HG03565 (cell line): ENCODE results near the gene CYGB.

Experiments
- ATAC-seq: cut with Tn5 transposase; IDR thresholded peaks from one replicate; pipeline ENCODE4 v1.9.1; 2021; ENCODE audit warnings: mild to moderate bottlenecking, moderate library complexity; ENCODE audit not compliant: unreplicated experiment

Gene CYGB

DNA sequence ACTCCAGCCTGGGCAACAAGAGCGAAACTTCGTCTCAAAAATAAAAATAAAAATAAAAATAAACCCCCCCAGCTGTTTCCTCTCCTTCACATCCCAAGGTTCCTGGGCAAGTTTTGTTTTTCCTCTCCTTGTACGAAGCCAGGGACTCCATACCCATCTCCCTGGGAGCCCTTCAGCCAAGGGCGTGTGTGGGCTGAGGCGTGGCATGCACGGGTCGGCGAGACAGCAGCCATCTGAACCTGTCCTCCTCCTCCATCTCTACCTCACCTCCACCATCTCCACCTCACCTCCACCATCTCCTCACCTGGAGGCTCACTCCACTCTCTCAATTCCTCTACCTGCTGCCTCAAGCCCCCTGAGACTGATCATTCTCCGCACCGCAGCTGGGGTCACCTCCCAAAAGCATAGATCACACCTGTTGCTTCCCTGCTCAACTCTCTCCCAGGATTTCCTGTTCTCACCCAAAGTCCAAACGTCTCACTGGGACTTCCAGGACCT is 53.2 kb downstream of the CYGB start:
- ATAC-seq, result no peak

DNA sequence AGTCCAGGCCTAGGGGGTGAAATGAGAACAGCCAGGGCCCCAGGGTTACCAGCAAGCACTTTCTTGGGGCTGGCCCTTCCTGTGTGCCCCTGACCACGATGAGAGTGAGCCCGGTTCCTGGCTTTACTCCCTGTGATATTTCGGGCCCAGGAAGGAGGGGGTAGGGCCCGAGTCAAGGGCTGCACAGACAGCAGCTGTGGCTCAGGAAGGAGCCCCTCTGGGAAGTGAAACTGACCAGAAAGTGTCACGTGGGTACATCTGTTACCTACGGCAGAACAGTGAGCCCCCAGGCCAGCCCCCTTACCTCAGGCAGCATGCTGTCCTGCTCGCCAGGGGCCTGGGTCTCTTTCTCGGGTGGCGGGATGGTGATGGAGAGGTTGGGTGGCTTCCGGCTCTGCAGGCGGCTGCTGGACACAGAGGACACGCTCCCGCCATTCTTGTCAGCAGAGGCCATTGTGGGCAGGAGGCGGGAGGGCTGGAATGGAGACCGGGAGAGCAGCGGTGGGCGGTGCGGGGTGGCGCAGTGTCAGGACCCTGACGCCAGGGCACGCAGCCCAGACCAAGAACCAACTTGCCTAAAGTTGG is 56.3 kb downstream of the CYGB start:
- ATAC-seq, result peak; percentile 51

DNA sequence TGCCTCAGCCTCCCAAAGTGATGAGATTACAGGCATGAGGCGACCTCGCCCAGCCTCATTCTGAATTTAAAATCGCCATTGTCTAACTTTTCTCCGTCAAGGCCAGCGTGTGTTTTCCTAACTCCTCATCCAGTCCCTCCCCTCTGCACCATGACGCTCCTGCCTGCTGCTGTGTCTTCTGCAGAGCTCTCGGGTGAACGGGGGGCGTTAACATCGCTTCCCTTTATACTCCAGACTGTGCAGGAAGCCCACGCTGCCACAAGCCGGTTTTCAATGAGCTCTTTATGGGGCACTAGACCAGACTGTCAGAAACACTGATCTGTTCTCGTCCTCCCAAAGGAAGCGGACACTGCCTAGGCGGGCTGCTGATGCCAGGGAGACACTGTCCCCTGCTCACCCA is 56.9 kb downstream of the CYGB start:
- no peak for ATAC-seq

DNA sequence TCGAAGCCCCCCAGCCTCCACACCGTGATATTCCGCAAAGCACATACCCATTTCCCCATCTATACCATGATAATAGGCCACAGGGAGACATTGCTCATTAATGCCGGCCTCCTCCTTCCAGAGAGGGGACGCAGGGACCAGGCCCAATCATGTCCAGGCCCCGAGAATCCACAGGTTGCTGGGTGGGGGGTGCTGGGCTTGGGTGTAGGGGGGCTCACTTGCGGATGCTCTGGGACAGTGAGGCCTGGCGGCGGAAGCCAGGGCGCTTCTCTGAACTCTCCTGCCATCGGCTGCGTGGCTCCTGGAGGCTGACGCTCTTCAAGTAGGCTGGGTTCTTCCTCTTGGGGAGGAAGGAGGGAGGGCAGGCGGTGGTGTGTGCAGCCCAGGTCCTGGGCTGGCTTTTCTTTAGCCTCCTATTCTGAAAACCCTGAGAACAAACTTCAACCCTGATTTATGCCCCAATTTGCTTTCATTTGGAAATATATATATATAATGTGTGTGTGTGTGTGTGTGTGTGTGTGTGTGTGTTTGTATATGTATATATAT is 57.9 kb downstream of the CYGB start:
- no peak for ATAC-seq

DNA sequence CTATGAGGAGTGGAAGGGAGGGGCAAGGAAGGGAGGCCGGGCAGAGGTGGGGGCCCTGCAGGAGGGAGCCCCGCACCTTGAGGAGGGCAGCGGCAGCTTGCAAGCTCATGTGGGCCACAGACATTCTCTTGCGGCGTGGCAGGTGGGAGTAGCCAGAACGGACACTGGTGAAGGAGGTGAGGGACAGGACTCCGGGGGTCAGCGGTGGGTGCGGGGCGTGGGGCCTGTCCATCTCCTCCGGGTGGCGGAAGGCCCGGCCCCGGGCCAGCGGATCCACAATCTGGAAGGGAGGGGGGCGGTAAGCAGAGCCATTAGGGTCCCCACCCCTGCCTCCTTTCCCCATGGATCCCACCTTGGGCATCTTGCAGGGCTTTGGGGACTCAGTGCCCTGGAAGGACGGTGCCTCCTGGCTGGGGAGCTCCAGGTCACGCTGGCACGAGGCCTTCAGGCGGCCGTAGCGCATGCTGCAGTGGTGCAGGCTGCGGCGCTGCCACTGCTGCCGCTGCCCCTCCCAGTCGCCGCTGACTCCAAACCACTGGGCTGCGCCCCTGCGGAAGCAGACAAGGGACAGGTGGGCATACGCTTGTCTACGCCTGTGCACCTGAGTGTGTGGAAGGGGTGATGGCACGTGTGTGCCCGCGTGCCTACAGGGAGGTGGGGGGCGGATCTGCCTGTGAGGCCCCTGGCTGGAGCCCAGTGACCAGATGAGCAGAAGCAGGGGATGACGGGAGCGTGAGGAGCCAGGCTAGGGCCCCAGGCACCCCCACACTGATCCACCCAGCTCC is 58.6 kb downstream of the CYGB start:
- no peak for ATAC-seq

DNA sequence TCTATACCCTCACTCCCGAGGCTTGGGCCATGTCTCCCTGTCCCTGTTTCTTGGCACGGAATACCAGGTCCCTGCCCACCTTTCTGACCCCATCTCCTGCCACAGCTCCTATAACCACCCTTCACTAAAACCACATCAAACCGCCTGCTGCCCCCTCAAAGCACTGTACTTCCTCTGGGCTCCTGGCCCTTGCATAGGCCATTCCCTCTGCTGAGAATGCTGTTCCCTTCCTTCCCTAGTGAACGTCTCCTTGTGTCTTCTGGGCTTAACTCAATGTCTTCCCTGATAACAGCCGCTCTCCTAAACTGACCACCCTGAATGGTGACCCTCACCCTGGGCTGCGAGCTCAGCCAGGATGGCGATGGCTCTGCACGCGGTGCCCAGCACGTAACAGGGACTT is 59.4 kb downstream of the CYGB start:
- no peak for ATAC-seq

DNA sequence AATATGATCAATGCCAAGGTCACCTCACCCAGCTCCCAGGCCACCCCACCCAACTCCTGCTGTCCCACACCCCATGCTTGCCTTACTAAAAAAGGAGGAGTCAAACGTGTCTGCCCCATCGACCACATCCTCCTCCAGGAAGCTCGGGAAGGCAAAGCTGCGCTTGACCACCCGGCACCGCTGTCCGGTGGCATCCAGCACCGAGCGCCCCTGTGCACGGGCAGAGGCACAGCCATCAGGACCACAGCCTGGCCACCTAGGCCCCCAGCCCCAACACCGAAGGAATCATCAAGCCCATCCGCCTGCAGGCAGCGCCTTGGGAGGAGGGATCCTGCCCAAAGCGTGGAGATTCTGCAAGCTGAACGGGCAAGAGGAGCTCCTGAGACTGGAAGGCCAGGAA is 59.9 kb downstream of the CYGB start:
- no peak for ATAC-seq
